ENCODE results near the gene CRIP1.

GRCh38 chr14:105472486-105472991 is 14.1 kb upstream of the CRIP1 start:
- TF ChIP-seq GATA3 (IDR thresholded peaks at IDR 0.05; ENCODE audit: low read depth, low read length) (no peak), GATA2 (IDR thresholded peaks at IDR 0.05; ENCODE audit: low read depth, low read length) (no peak)
